A549 treated with AZD9567 at 1 μM for 4 hours (cell line): Measurements from ENCODE around the gene MCM3. TPM values are rescaled to one million over a fixed set of nuclear protein-coding genes. Genes with fewer than 3 reads are reported as not detected.

Experiments used
- total RNA-seq: library from RNA; stranded (reverse); fragments of 200-300 nt; extraction: Qiagen RNA extraction; gene quantifications from 5 replicates; pipeline ENCODE4 v1.2.3, GENCODE V29; 2022; ENCODE audit not compliant: insufficient read depth

The MCM3 gene
- 71.7 to 82.2 TPM (median 76.9 TPM) in 5 replicates for total RNA-seq

DNA sequence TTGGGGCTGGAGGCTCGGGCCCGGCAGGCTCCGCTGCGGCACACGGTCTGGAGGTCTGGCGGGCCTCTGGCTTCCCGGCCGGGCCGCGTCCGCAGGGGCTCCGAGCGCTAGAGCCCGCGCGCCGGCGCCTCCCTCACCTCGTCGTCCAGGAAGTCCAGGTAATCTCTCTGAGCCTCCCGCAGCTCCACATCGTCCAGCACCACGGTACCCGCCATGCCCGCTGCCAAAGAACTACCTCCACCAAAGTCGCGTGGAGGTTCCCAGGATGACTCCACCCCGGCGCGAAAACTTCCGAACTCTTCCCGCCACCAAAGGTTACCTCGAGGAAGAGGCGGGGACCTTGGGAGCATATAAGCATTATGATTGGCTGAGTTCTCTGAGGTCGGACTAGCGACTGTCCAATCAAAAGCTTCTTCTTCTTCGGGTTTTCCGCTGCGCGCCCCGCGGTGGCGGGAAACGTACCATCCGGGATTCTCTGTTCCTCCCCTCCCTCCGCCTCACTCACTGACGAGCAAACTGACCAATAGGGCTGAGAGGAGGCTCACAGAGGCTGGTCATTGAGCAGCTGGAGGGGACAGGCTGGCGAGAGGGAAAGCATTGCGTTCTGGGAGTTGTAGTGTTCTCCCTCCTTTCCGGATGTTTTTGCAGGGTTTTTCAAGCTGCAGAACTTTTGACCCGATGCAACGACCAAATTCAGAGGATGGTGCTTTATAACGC, at the start of gene MCM3:
Gene MCM3 (minus strand): TSS at position 283 of the 717 bp plus-strand sequence. CDS start 68 bp downstream, at position 215.

DNA sequence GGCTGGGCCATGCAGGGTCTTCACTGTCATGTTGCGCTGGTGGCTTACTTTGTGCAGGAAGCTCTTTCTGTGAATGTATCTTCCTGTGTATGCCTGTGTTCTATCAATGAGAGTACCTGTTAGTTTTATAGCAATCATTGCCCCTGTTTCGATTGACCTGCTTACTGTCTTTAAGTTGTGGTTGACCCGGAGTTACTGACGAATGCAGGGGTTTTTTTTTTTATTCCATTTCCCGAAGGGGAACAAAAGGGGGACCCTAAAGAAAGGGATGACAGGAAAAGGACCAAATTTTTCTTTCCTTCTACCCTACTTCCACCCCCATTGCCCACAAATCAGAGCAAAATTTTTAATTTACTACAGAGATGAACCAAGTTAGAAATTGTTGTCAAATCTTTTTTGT, 40.1 kb downstream of the MCM3 start, which contains the start of gene IL17F:
Gene IL17F (minus strand): TSS at position 101 of the 400 bp plus-strand sequence. CDS start 71 bp downstream, at position 30.

Other genes with a start within 250 kb of the MCM3 start
- not detected in 5 replicates for gene PKHD1, start 197.1 kb downstream of the MCM3 start, total RNA-seq
- not detected in 5 replicates for gene IL17A, start 98.4 kb downstream of the MCM3 start, total RNA-seq
- 0.09 TPM in 1 of 5 replicates, not detected in the others for gene IL17F, start 40.2 kb downstream of the MCM3 start, total RNA-seq
- 1.1 to 1.7 TPM (median 1.4 TPM) in 5 replicates for gene PAQR8, start 77.4 kb upstream of the MCM3 start, total RNA-seq
- 9.7 to 15.8 TPM (median 11.7 TPM) in 5 replicates for gene EFHC1, start 135.6 kb upstream of the MCM3 start, total RNA-seq